Thymus (tissue), 11 donors: Measurements from ENCODE around the gene HYDIN. TPM values are rescaled to one million over a fixed set of nuclear protein-coding genes. Genes with fewer than 3 reads are reported as not detected.

ENCODE experiments used
- DNase-seq, 9 donors: peaks; one replicate each; pipeline ENCODE4 v3.0.0-alpha.2; 2013; ENCODE audit warnings: low spot score in 9 of 9, low read depth in 6 of 9, missing footprints in 1 of 9
- H3K27ac ChIP-seq, 2 donors: one replicate each; pipeline ENCODE4 v1.5.1; 2013; ENCODE audit warnings: control low read depth in 1 of 2, low read depth in 1 of 2, low read length in 1 of 2, mild to moderate bottlenecking in 1 of 2, moderate library complexity in 1 of 2
- H3K27me3 ChIP-seq, 2 donors: one replicate each; pipeline ENCODE4 v1.5.1; 2013; ENCODE audit warnings: low read length in 1 of 2; ENCODE audit not compliant: control insufficient read depth in 2 of 2, insufficient read depth in 1 of 2
- H3K36me3 ChIP-seq, 2 donors: one replicate each; pipeline ENCODE4 v1.5.1; 2013; ENCODE audit warnings: low read length in 1 of 2, mild to moderate bottlenecking in 1 of 2, moderate library complexity in 1 of 2; ENCODE audit not compliant: control insufficient read depth in 2 of 2, insufficient read depth in 2 of 2
- H3K4me1 ChIP-seq, 2 donors: one replicate each; pipeline ENCODE4 v1.5.1; 2013; ENCODE audit warnings: low read length in 2 of 2; ENCODE audit not compliant: control insufficient read depth in 2 of 2, insufficient read depth in 2 of 2
- H3K4me3 ChIP-seq, 2 donors: one replicate each; pipeline ENCODE4 v1.5.1; 2013; ENCODE audit warnings: low read length in 2 of 2, control low read depth in 1 of 2, mild to moderate bottlenecking in 1 of 2
- H3K9me3 ChIP-seq, 2 donors: one replicate each; pipeline ENCODE4 v1.5.1; 2013; ENCODE audit warnings: low read length in 1 of 2, mild to moderate bottlenecking in 1 of 2; ENCODE audit not compliant: control insufficient read depth in 2 of 2, insufficient read depth in 1 of 2
- WGBS: extraction: QIAGEN DNeasy Blood & Tissue Kit; methylation state at CpG from one replicate; pipeline ENCODE4 v1.1.7; 2013; 5-methylcytosine and 5-hydroxymethylcytosine counted together
- polyA plus RNA-seq: library from polyadenylated mRNA; stranded (reverse); fragments of 200-250 nt; gene quantifications from one replicate; pipeline ENCODE4 v1.2.3, GENCODE V29; 2013
- total RNA-seq: library from RNA; stranded (reverse); fragments of 120-200 nt; gene quantifications from one replicate; pipeline ENCODE4 v1.2.4, GENCODE V29; 2013
- donor health status: healthy.

HYDIN gene
- total and polyA plus RNA-seq, 2 donors: 0.33 to 0.46 TPM

DNA sequence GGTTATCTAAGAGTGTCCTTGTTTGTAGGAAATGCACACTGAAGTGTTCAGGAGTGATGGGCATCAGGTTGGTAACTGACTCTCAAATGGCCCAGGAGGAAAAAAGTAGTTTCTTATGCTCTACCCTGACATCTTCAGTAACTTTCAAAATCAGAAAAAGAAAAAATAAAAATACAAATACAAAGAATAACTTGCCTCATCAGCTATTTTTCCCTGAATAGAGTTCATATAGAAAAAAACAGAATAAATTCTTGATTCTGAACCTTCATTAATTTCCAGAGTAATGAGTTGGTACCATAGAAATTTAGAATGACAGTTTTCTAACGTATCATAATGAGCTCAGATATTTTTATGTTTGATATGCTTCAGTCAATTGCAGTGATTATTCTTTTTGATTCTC is 27.2 kb upstream of the HYDIN start:
- Histone ChIP-seq H3K4me1 (peaks cover 0 to 9% of the 10 kb centered on the region in 2 donors), H3K9me3 (no peaks in the 10 kb centered on the region), H3K27me3 (no peaks in the 10 kb centered on the region), H3K27ac (no peak overlapping the region), H3K36me3 (no peaks in the 10 kb centered on the region), H3K4me3 (no peak overlapping the region)
- 85% methylated on average over 1 of the region's 1 CpG for WGBS
- DNase-seq: no peak

DNA sequence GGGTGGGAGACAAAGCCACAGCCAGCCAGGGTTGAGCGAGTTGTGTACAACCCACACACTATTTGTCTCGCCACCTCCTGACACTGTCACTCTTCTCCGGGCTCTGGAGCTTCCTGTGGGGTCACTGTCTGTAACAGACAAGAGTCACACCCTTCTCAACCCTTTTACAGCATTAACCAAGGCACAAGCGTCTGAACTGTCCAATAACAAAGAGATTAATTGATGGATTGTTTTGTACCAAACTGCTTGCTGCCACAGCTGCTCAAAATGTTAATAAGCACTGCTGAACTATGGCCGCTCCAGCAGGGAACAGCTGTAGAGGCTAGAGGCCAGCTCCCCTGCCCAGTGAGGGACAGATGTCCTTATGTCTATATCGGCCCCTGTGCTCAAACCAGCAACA is 25.2 kb upstream of the HYDIN start:
- no peaks in the 10 kb centered on the region for H3K27me3 ChIP-seq
- WGBS: 55% methylated on average over 6 of the region's 6 CpGs
- H3K27ac ChIP-seq: peak overlapping the region in 1 of 2 donors; percentile 57
- DNase-seq: peak in 1 of 9 donors; percentile 35
- H3K4me3 ChIP-seq: no peak overlapping the region
- no peaks in the 10 kb centered on the region for H3K36me3 ChIP-seq
- peaks cover 0 to 9% of the 10 kb centered on the region in 2 donors for H3K4me1 ChIP-seq
- no peaks in the 10 kb centered on the region for H3K9me3 ChIP-seq

DNA sequence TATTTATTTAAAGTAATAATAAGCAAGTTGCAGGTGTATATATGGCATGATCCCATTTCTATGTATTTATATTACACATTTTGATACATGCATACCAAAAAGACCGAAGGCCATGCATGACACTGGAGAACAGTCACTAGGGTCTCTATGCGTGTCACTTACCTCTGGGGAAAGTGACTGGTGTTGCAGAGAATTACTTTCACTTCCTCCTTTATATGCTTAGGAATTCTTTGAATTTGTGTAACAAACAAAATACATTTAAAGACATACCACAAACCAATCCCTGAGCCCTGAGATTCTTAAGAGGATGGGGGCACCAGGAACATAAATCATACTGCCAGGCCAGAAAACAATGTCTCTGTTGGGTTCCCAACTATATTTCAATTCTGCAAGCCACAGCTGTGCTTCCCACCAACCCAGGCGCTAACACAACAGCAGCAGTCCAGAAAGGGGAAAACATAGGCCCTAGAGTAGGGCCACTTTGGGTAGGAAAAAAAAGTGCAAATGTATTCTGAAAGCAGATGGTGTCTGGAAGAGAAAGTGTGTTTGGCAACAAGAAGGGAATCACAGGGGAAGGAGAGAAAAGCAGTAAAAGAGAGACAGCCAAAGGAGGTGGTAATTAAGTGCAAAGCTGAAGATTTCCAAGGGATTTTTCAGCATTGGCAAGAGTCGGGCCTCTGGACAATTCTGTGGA is 24.5 kb upstream of the HYDIN start:
- WGBS: 58% methylated on average over 4 of the region's 4 CpGs

DNA sequence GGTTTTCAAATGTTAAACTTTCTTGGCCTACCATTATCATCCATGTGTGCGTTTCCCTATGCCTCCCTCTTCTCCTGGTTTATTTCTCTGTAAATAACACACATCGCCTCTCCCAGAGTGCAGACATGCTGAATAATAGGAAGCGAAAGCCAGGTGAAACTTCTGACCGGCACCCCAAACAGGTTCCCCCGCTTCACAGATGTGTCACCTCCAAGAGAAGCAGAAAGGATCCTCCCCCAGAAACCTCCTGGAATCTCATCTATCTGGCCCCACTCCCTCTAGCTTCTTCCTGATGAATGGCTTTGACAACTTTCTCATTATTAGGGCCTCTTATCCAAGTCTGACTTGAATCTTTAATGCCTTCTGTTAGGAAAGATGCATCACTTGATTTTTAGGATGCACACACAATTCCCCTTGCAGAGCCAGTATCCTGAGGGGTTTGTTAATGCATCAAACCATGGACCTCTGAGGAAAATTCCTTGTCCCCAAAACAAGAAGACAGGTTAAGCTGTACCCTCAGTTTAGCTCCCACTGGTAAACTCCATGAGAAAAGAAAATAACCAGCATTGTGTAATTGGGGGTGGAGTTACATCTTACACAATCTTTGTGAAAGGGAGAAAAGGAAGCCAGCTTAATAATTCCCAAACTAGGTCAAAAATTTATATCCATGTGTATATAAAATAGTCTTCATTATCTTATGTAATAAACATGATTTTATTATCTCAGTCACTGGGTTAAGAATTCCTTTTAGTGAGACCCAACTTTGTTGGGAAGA is 20.1 kb upstream of the HYDIN start:
- Histone ChIP-seq H3K27ac (no peak overlapping the region), H3K36me3 (no peaks in the 10 kb centered on the region), H3K9me3 (no peaks in the 10 kb centered on the region), H3K4me3 (no peak overlapping the region), H3K4me1 (peaks cover 0 to 3% of the 10 kb centered on the region in 2 donors), H3K27me3 (no peaks in the 10 kb centered on the region)
- 99% methylated on average over 5 of the region's 5 CpGs for WGBS
- DNase-seq: no peak

More for the DNA sequence above, 24.5 kb upstream of the HYDIN start:
- H3K4me1 ChIP-seq: peaks cover 0 to 9% of the 10 kb centered on the region in 2 donors
- no peaks in the 10 kb centered on the region for H3K27me3 ChIP-seq
- H3K36me3 ChIP-seq: no peaks in the 10 kb centered on the region
- no peak for DNase-seq
- H3K9me3 ChIP-seq: no peaks in the 10 kb centered on the region
- H3K27ac ChIP-seq: no peak overlapping the region
- H3K4me3 ChIP-seq: no peak overlapping the region

DNA sequence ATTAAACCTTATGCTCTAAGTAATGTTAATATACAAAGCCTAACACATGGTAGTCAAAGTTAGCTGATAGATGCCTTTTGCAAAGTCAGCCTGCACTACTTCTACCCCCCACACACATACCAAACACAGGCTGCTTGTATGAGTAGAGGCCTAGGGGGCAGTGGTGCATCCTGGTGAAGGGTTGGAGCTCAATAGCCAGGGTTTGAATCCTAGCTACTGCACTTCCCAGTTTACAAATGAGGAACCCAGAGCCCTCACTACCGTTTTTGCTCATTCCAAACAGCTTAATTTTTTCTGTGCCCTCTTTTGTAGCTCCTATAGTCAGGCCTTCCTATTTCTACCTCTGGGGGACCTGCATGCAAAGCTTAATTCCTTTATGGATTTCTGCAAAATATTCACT is 18.9 kb upstream of the HYDIN start:
- DNase-seq: no peak
- no peak overlapping the region for H3K4me3 ChIP-seq
- H3K27ac ChIP-seq: no peak overlapping the region
- H3K9me3 ChIP-seq: no peaks in the 10 kb centered on the region
- no peaks in the 10 kb centered on the region for H3K4me1 ChIP-seq
- WGBS: 18% methylated on average over 1 of the region's 1 CpG
- H3K36me3 ChIP-seq: no peaks in the 10 kb centered on the region
- no peaks in the 10 kb centered on the region for H3K27me3 ChIP-seq

DNA sequence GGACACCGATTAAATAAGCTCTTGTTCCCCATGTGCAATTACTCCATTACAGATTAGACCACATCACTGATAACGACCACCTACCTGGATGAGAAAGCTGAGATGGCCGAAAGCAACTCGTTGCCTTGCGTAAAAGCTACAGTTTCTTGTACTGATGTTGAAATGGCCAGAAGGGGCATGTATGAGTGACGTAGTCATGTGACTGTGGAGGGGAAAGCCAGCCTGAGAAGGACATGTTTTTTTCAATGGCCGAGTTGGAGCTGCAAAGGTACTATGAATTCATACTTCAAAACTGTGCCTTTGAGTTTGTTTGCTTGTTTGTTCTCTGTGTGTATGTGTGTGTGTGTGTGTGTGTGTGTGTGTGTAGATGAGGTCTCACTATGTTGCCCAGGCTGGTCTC is 17.0 kb upstream of the HYDIN start:
- no peak overlapping the region for H3K4me3 ChIP-seq
- no peaks in the 10 kb centered on the region for H3K27me3 ChIP-seq
- H3K9me3 ChIP-seq: no peaks in the 10 kb centered on the region
- H3K4me1 ChIP-seq: no peaks in the 10 kb centered on the region
- no peaks in the 10 kb centered on the region for H3K36me3 ChIP-seq
- DNase-seq: no peak
- no peak overlapping the region for H3K27ac ChIP-seq
- WGBS: 94% methylated on average over 7 of the region's 7 CpGs

DNA sequence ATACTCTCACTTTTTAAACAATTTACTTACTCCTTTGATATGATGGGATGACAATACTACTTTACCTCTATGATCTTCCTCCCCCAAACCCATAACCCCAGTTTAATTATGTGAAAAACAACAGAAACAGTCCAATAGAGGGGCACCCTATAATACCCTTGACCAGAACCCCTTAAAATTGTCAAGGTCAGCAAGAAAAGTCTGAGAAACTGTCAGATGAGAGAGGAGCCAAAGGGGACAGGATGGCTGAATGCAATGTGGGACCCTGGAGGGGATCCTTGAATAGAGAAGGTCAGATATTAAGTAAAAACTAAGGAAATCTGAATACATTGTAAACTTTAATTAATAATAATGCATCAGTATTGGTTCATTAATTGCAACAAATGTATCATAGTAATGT is 15.8 kb upstream of the HYDIN start:
- no peaks in the 10 kb centered on the region for H3K9me3 ChIP-seq
- no peak overlapping the region for H3K4me3 ChIP-seq
- no peak for DNase-seq
- H3K4me1 ChIP-seq: no peaks in the 10 kb centered on the region
- H3K36me3 ChIP-seq: no peaks in the 10 kb centered on the region
- H3K27ac ChIP-seq: no peak overlapping the region
- H3K27me3 ChIP-seq: no peaks in the 10 kb centered on the region

DNA sequence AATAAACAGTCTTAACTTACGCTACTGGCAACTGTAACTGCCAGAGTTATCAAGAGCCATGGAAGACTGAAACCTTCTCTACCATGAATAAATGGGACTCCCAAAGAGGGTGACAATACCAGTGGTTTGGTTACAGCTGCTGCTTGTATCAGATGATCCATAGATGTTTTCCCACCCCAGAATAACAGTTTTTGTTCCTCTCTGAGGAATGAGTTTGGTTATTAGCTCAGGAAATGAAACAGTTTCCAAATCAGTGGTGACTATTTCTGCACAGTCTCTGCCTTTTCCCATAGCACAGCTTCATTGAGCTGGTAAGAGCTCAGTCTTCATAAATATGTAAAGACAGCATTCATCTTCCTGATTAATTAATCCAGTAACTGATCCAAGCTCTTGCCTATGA is 14.0 kb upstream of the HYDIN start:
- Histone ChIP-seq H3K36me3 (no peaks in the 10 kb centered on the region), H3K4me3 (no peak overlapping the region), H3K27ac (no peak overlapping the region), H3K27me3 (no peaks in the 10 kb centered on the region), H3K4me1 (no peaks in the 10 kb centered on the region), H3K9me3 (no peaks in the 10 kb centered on the region)
- 93% methylated on average over 1 of the region's 1 CpG for WGBS
- no peak for DNase-seq

DNA sequence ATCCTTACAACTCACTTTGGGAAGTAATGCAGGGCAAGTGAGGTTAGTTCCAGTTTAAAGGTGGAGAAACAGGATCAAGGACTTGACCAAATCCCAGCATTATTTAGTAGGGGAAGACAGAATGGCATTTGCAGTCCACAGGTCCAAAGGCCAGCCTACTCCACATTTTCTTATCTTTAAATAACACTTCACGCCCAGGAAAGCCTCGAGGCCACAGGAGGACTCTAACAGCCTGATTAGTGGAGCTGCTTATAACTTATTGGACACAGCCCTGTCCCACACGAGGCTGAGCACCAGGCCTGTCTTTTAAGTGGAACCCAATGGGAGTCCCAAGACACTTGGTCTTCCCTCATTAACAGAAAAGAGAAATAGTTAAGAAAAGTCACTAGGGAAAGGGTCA is 12.1 kb upstream of the HYDIN start:
- WGBS: 78% methylated on average over 3 of the region's 3 CpGs

More for the DNA sequence above, 12.1 kb upstream of the HYDIN start:
- H3K27me3 ChIP-seq: no peaks in the 10 kb centered on the region
- DNase-seq: no peak
- H3K9me3 ChIP-seq: no peaks in the 10 kb centered on the region
- H3K27ac ChIP-seq: no peak overlapping the region
- H3K4me1 ChIP-seq: no peaks in the 10 kb centered on the region
- H3K36me3 ChIP-seq: no peaks in the 10 kb centered on the region
- H3K4me3 ChIP-seq: no peak overlapping the region
